ENCODE results near the gene CFAP251.

The CFAP251 gene

DNA sequence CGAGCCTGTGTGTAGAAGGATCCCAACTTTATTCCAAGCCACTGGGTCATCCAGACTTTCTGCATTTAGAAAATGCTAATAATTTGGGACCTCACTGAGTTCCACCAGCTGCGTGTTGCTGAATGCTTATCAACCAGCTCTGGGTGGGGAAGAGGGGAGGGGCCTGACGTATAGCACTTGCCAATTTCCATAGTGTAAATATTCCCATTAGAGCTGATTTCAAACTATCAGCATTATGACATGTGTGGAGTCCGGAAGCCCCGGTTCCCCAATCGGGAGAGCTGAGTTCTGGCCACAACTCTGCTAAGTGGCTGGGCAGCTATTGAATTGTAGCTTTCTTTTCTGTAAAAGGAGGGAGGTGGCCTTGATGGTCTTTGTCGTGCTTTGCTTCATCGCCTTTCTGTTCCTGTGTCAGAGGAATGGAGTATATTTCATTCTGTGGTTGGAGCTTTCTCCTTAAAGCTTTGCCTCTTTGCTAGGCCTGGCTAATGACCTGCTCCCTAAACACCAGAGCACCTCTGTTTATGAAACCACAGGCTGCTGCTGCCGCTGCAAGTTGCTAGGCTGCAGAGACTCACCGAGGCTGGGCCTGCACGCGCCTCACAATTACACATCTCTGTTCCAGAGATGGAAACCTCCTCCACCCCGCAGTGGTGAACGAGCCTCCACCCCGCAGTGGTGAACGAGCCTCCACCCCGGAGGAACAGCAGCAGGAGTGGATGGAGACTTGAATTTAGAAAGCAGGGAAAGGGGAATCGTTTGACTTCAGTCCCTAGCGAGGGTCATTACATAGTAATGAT lies 95.6 kb downstream of the CFAP251 start:
- ChIA-PET POLR2A (no interaction called here), CTCF (no interaction called here)
- Histone ChIP-seq H3K27ac (ENCODE audit: extremely low read depth, low read depth, low read length) (no peak overlapping the region), H3K4me1 (ENCODE audit: control insufficient read depth, insufficient read depth, low read length) (no peaks in the 10 kb centered on the region), H3K9me3 (ENCODE audit: control insufficient read depth, insufficient read depth, low read depth, low read length) (no peaks in the 10 kb centered on the region), H3K4me3 (ENCODE audit: low read depth, low read length) (no peak overlapping the region), H3K36me3 (ENCODE audit: control insufficient read depth in 2 of 2, insufficient read depth in 1 of 2, low read length in 2 of 2) (no peaks in the 10 kb centered on the region)
- peak; percentile 68; the same call in 1 of the 2 replicates for TF ChIP-seq ZNF112 (tag by site-specific recombination; IDR thresholded peaks at IDR 0.05)
- TF ChIP-seq ZFP41 (tag by site-specific recombination; IDR thresholded peaks at IDR 0.05; ENCODE audit: borderline replicate concordance): no peak
- TF ChIP-seq, protein P1, sequence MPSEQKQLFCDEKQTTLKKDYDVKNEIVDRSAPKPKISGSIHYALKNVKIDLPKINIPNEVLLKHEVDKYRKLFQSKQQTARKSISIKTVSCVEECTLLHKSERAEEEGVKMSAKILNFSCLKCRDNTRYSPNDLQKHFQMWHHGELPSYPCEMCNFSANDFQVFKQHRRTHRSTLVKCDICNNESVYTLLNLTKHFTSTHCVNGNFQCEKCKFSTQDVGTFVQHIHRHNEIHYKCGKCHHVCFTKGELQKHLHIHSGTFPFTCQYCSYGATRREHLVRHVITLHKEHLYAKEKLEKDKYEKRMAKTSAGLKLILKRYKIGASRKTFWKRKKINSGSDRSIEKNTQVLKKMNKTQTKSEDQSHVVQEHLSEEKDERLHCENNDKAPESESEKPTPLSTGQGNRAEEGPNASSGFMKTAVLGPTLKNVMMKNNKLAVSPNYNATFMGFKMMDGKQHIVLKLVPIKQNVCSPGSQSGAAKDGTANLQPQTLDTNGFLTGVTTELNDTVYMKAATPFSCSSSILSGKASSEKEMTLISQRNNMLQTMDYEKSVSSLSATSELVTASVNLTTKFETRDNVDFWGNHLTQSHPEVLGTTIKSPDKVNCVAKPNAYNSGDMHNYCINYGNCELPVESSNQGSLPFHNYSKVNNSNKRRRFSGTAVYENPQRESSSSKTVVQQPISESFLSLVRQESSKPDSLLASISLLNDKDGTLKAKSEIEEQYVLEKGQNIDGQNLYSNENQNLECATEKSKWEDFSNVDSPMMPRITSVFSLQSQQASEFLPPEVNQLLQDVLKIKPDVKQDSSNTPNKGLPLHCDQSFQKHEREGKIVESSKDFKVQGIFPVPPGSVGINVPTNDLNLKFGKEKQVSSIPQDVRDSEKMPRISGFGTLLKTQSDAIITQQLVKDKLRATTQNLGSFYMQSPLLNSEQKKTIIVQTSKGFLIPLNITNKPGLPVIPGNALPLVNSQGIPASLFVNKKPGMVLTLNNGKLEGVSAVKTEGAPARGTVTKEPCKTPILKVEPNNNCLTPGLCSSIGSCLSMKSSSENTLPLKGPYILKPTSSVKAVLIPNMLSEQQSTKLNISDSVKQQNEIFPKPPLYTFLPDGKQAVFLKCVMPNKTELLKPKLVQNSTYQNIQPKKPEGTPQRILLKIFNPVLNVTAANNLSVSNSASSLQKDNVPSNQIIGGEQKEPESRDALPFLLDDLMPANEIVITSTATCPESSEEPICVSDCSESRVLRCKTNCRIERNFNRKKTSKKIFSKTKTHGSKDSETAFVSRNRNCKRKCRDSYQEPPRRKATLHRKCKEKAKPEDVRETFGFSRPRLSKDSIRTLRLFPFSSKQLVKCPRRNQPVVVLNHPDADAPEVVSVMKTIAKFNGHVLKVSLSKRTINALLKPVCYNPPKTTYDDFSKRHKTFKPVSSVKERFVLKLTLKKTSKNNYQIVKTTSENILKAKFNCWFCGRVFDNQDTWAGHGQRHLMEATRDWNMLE (tag by site-specific recombination; conservative IDR thresholded peaks at IDR 0.05; ENCODE audit: low read depth): no peak
- TF ChIP-seq ZBTB8A (tag by site-specific recombination; IDR thresholded peaks at IDR 0.05): no peak
- TF ChIP-seq, protein P2, sequence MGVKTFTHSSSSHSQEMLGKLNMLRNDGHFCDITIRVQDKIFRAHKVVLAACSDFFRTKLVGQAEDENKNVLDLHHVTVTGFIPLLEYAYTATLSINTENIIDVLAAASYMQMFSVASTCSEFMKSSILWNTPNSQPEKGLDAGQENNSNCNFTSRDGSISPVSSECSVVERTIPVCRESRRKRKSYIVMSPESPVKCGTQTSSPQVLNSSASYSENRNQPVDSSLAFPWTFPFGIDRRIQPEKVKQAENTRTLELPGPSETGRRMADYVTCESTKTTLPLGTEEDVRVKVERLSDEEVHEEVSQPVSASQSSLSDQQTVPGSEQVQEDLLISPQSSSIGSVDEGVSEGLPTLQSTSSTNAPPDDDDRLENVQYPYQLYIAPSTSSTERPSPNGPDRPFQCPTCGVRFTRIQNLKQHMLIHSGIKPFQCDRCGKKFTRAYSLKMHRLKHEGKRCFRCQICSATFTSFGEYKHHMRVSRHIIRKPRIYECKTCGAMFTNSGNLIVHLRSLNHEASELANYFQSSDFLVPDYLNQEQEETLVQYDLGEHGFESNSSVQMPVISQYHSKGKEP (tag by site-specific recombination; IDR thresholded peaks at IDR 0.05): peak; percentile 54; the same call in 1 of the 2 replicates
- no peak for TF ChIP-seq ZFP37 (tag by site-specific recombination; IDR thresholded peaks at IDR 0.05)
- TF ChIP-seq ZBTB20 (tag by site-specific recombination; IDR thresholded peaks at IDR 0.05): no peak
- TF ChIP-seq TCF7L2 (IDR thresholded peaks at IDR 0.05; ENCODE audit: borderline replicate concordance, low read depth, low read length): no peak
- 0 out of 2 replicates have a peak, but pooled peaks have one; percentile 35 for TF ChIP-seq ZNF596 (tag by site-specific recombination; IDR thresholded peaks at IDR 0.05)

DNA sequence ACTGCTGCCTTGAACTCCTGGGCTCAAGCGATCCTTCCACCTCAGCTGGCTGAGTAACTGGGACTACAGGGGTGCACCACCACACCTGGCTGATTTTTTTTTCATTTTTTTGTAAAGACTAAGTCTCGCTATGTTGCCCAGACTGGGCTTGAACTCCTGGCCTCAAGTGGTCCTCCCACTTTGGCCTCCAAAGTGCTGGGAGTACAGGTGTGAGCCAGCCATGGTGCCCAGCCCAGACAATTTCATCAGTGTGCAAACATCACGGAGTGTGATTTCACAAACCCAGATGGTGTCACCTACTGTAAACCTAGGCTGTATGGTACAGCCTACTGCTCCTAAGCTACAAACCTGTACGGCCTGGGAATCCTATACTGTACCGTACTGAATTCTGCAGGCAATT lies 96.4 kb downstream of the CFAP251 start:
- TF ChIP-seq ZEB2 (tag by site-specific recombination; IDR thresholded peaks at IDR 0.05): no peak
- POLR2A ChIA-PET: no interaction called here
- no peak overlapping the region for H3K27ac ChIP-seq (ENCODE audit: extremely low read depth, low read depth, low read length)
- H3K4me1 ChIP-seq (ENCODE audit: control insufficient read depth, insufficient read depth, low read length): no peaks in the 10 kb centered on the region
- H3K9me3 ChIP-seq (ENCODE audit: control insufficient read depth, insufficient read depth, low read depth, low read length): no peaks in the 10 kb centered on the region
- CTCF ChIA-PET: no interaction called here
- no peaks in the 10 kb centered on the region for H3K36me3 ChIP-seq (ENCODE audit: control insufficient read depth in 2 of 2, insufficient read depth in 1 of 2, low read length in 2 of 2)
- H3K4me3 ChIP-seq (ENCODE audit: low read depth, low read length): no peak overlapping the region

DNA sequence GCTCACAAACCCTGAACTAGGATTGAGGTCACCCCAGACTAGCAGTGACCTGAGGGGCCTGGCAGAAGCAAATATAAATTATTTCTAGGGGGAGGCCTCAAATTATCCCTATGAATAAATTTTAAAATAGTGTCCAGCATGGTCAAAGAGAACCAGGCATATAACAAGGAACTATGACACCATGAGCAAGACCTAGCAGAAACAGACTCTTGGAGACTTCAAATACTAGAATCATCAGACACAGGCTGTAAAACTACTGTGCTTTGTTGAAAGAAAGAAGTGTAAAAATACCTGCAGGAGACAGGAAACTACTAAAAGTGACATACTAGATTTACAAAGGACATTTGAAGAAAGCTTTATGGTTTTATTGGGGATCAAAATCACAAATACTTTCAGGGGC lies 100.1 kb downstream of the CFAP251 start:
- Histone ChIP-seq H3K36me3 (ENCODE audit: control insufficient read depth in 2 of 2, insufficient read depth in 1 of 2, low read length in 2 of 2) (no peaks in the 10 kb centered on the region), H3K27ac (ENCODE audit: extremely low read depth, low read depth, low read length) (no peak overlapping the region), H3K9me3 (ENCODE audit: control insufficient read depth, insufficient read depth, low read depth, low read length) (no peaks in the 10 kb centered on the region), H3K4me3 (ENCODE audit: low read depth, low read length) (no peak overlapping the region), H3K4me1 (ENCODE audit: control insufficient read depth, insufficient read depth, low read length) (no peaks in the 10 kb centered on the region)
- 0 out of 2 replicates have a peak, but pooled peaks have one; percentile 52 for TF ChIP-seq ZNF514 (tag by site-specific recombination; IDR thresholded peaks at IDR 0.05)
- TF ChIP-seq ZNF350 (tag by site-specific recombination; IDR thresholded peaks at IDR 0.05): no peak
- peak; percentile 79 for TF ChIP-seq SETDB1 (IDR thresholded peaks at IDR 0.05; ENCODE audit: insufficient read length, low read length)
- POLR2A ChIA-PET: interaction anchor here (0.7 kb wide), 1 partner anchor 107 kb away, joined by 3 read pairs; no protein-coding TSS in a partner anchor
- CTCF ChIA-PET: interaction anchor here (0.6 kb wide), 1 partner anchor 100 kb away, joined by 8 read pairs; the partner anchor contains the start of gene CFAP251
